ENCODE results near the gene LCN6. TPM values are rescaled to one million over a fixed set of nuclear protein-coding genes. Genes with fewer than 3 reads are reported as not detected.

LCN6 gene
- total and polyA plus RNA-seq, 2 of the 13 experiments (the other 11 are each of a cell fraction or from before 2014, with no cell fraction given) = not detected

DNA sequence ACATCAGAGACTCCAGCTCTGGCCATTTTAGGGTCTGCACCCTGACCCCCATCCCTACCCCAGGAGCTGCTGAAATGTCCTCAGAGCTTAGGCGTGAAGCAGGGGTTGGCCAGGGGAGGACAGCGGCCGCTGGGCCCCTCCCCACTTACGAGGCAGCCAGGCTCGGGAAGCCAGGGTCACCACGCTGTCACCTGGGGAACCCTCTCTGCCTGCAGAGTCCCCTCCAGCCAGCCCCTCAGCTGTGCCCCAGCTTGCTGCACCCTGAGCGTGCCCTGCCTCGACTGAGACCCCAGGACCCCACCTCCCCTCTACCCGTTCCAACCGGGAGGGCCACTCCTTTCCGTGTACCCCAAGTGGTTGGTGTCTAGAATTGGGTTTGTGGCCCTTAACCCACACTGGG is 8.3 kb downstream of the LCN6 start:
- Histone ChIP-seq H3K4me1 (ENCODE audit: insufficient read depth, low read length) (peaks cover 25% of the 10 kb centered on the region), H3K27ac (ENCODE audit: extremely low read length, insufficient read depth, low read length) (no peak overlapping the region), H3K27me3 (ENCODE audit: control insufficient read depth in 1 of 2, insufficient read depth in 2 of 2, low read length in 2 of 2) (peaks cover 13 to 79% of the 10 kb centered on the region in 2 experiments), H2AFZ (ENCODE audit: low read length) (no peak overlapping the region), H3K36me3 (replicated peaks in 1 of 2; ENCODE audit: control insufficient read depth in 1 of 2, insufficient read depth in 2 of 2, low read length in 2 of 2) (no peaks in the 10 kb centered on the region), H4K20me1 (ENCODE audit: insufficient read depth, low read length) (no peaks in the 10 kb centered on the region), H3K9me3 (ENCODE audit: low read length) (no peaks in the 10 kb centered on the region), H3K79me2 (ENCODE audit: insufficient read depth, low read length) (no peaks in the 10 kb centered on the region), H3K4me3 (replicated peaks in 1 of 3; ENCODE audit: insufficient read depth in 1 of 3, low read depth in 2 of 3, low read length in 3 of 3) (no peak overlapping the region), H3K9ac (ENCODE audit: insufficient read depth, low read depth, low read length) (no peak overlapping the region), H3K4me2 (ENCODE audit: low read depth, low read length) (no peak overlapping the region)
- no peak for FAIRE-seq
- POLR2A ChIA-PET = no interaction called here
- ATAC-seq = no peak
- no TSS peak for BruUV-seq (replicated peaks)
- in situ Hi-C loops (cut with HindIII; ENCODE audit: extremely low pct_ligation_motif_present, low pct_unique_long_range_greater_than_20kb) = no loop called here
- intact Hi-C loops (cut with micrococcal nuclease; ENCODE audit: unreplicated experiment) = no loop called here
- CTCF ChIA-PET (ENCODE audit: low intra/inter-chr PET ratio, low total read pairs) = no interaction called here
- DNase-seq (ENCODE audit: low spot score) = no peak
- TF ChIP-seq ETV6 (CRISPR knock-in tag; conservative IDR thresholded peaks at IDR 0.05) = no peak
- 73% methylated on average over 5 of the region's 11 CpGs for WGBS (ENCODE audit: low lambda C conversion rate)

DNA sequence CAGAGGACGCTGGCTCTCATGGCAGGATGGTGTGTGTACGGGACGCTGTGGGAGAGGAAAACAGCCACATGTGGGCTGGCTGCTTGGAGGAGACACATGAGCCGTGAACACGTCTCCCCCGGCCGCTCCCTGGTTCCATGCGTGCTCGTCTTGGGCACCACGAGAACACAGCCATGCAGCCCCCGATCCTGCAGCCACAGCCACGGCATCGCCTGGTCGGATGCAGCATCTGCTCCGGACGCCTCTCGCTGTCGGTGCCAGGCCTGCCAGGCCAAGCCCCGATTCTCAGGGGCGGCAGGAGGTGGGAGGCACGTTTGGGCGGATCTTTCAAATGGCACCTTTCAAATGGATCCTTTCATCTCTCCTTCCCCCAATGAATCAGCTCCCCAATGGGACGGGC is 8.8 kb downstream of the LCN6 start:
- POLR2A ChIA-PET = no interaction called here
- WGBS (ENCODE audit: low lambda C conversion rate) = 54% methylated on average over 6 of the region's 23 CpGs
- no peak for FAIRE-seq
- no peak for TF ChIP-seq PHB2 (IDR thresholded peaks at IDR 0.05; ENCODE audit: partially characterized antibody)
- no peak for TF ChIP-seq SRSF9 (IDR thresholded peaks at IDR 0.05; ENCODE audit: borderline replicate concordance, insufficient read depth, low read depth, low read length, poor library complexity, severe bottlenecking)
- TF ChIP-seq, protein P1, sequence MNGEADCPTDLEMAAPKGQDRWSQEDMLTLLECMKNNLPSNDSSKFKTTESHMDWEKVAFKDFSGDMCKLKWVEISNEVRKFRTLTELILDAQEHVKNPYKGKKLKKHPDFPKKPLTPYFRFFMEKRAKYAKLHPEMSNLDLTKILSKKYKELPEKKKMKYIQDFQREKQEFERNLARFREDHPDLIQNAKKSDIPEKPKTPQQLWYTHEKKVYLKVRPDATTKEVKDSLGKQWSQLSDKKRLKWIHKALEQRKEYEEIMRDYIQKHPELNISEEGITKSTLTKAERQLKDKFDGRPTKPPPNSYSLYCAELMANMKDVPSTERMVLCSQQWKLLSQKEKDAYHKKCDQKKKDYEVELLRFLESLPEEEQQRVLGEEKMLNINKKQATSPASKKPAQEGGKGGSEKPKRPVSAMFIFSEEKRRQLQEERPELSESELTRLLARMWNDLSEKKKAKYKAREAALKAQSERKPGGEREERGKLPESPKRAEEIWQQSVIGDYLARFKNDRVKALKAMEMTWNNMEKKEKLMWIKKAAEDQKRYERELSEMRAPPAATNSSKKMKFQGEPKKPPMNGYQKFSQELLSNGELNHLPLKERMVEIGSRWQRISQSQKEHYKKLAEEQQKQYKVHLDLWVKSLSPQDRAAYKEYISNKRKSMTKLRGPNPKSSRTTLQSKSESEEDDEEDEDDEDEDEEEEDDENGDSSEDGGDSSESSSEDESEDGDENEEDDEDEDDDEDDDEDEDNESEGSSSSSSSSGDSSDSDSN (CRISPR knock-in tag; IDR thresholded peaks at IDR 0.05) = no peak
- TF ChIP-seq, protein P2, sequence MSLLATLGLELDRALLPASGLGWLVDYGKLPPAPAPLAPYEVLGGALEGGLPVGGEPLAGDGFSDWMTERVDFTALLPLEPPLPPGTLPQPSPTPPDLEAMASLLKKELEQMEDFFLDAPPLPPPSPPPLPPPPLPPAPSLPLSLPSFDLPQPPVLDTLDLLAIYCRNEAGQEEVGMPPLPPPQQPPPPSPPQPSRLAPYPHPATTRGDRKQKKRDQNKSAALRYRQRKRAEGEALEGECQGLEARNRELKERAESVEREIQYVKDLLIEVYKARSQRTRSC (CRISPR knock-in tag; IDR thresholded peaks at IDR 0.05; ENCODE audit: low read depth) = no peak
- TF ChIP-seq HNRNPL (IDR thresholded peaks at IDR 0.05; ENCODE audit: low read depth, low read length) = no peak
- TF ChIP-seq GABPB1 (CRISPR knock-in tag; IDR thresholded peaks at IDR 0.05) = no peak
- no peak for TF ChIP-seq EP300 (IDR thresholded peaks at IDR 0.05; ENCODE audit: low read depth in 2 of 2, low read length in 2 of 2)
- no peak for TF ChIP-seq EP300 (CRISPR knock-in tag; IDR thresholded peaks at IDR 0.05; ENCODE audit: borderline replicate concordance)
- TF ChIP-seq FOSL2 (CRISPR knock-in tag; IDR thresholded peaks at IDR 0.05) = no peak
- no peak for TF ChIP-seq ZNF670 (CRISPR knock-in tag; IDR thresholded peaks at IDR 0.05; ENCODE audit: borderline replicate concordance)
- no peak for TF ChIP-seq ATF1 (CRISPR knock-in tag; IDR thresholded peaks at IDR 0.05)

More for the DNA sequence above, 8.8 kb downstream of the LCN6 start:
- Histone ChIP-seq H3K27me3 (ENCODE audit: control insufficient read depth in 1 of 2, insufficient read depth in 2 of 2, low read length in 2 of 2) (peaks cover 11 to 79% of the 10 kb centered on the region in 2 experiments), H2AFZ (ENCODE audit: low read length) (no peak overlapping the region), H3K9ac (ENCODE audit: insufficient read depth, low read depth, low read length) (no peak overlapping the region), H3K4me2 (ENCODE audit: low read depth, low read length) (no peak overlapping the region), H3K36me3 (replicated peaks in 1 of 2; ENCODE audit: control insufficient read depth in 1 of 2, insufficient read depth in 2 of 2, low read length in 2 of 2) (no peaks in the 10 kb centered on the region), H3K9me3 (ENCODE audit: low read length) (no peaks in the 10 kb centered on the region), H3K79me2 (ENCODE audit: insufficient read depth, low read length) (no peaks in the 10 kb centered on the region), H3K4me3 (replicated peaks in 1 of 3; ENCODE audit: insufficient read depth in 1 of 3, low read depth in 2 of 3, low read length in 3 of 3) (no peak overlapping the region), H3K27ac (ENCODE audit: extremely low read length, insufficient read depth, low read length) (no peak overlapping the region), H4K20me1 (ENCODE audit: insufficient read depth, low read length) (no peaks in the 10 kb centered on the region), H3K4me1 (ENCODE audit: insufficient read depth, low read length) (peaks cover 25% of the 10 kb centered on the region)
- ATAC-seq (no peak), DNase-seq (ENCODE audit: low spot score) (no peak)
- no TSS peak for BruUV-seq (replicated peaks)
- intact Hi-C loops (cut with micrococcal nuclease; ENCODE audit: unreplicated experiment) (no loop called here), in situ Hi-C loops (cut with HindIII; ENCODE audit: extremely low pct_ligation_motif_present, low pct_unique_long_range_greater_than_20kb) (no loop called here)
- CTCF ChIA-PET (ENCODE audit: low intra/inter-chr PET ratio, low total read pairs) = no interaction called here
